Gastrocnemius medialis (tissue), 4 donors: Measurements from ENCODE around the gene SAMD7.

Source experiments
- POLR2A ChIP-seq, 2 donors: fragments of 450-650 bp; IDR thresholded peaks; one replicate each; pipeline ENCODE4 v1.6.1; 2017; ENCODE audit warnings: antibody characterized with exemption in 2 of 2, mild to moderate bottlenecking in 2 of 2, moderate library complexity in 2 of 2
- TF ChIP-seq, protein P1 (sequence below), 5 experiments: fragments of 450-650 bp in 3 of 5; fragments of 200-600 bp in 2 of 5; sonication (generic) in 2 of 5; IDR thresholded peaks in 4 of 5; conservative IDR thresholded peaks in 1 of 5; 1 replicate in 4 of 5; 2 replicates in 1 of 5; pipeline ENCODE4 v1.5.1; 2016 to 2019; ENCODE audit warnings: antibody characterized with exemption in 5 of 5, mild to moderate bottlenecking in 3 of 5, moderate library complexity in 3 of 5

DNA sequence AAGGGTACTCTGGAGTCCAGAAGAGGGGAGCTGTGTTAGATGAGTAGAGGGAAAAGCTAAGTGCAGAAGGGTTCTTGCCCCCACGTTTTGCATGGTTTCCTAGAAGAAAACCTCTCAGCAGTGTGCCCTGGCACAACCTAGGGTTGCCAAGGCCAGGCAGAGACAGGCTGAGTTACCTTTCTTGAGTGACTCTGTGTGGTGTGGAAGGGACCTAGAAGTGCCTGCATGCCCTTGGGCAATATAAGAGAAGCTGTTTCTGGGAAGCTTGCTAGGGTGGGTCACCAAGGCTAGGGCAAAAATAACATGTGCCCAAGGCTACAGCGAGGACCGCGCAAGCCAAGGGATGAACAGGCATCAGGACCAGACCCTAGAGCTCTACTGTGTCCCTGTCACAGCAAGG, 3.4 kb upstream of the SAMD7 start:
- TF ChIP-seq, protein P1, sequence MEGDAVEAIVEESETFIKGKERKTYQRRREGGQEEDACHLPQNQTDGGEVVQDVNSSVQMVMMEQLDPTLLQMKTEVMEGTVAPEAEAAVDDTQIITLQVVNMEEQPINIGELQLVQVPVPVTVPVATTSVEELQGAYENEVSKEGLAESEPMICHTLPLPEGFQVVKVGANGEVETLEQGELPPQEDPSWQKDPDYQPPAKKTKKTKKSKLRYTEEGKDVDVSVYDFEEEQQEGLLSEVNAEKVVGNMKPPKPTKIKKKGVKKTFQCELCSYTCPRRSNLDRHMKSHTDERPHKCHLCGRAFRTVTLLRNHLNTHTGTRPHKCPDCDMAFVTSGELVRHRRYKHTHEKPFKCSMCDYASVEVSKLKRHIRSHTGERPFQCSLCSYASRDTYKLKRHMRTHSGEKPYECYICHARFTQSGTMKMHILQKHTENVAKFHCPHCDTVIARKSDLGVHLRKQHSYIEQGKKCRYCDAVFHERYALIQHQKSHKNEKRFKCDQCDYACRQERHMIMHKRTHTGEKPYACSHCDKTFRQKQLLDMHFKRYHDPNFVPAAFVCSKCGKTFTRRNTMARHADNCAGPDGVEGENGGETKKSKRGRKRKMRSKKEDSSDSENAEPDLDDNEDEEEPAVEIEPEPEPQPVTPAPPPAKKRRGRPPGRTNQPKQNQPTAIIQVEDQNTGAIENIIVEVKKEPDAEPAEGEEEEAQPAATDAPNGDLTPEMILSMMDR (IDR thresholded peaks at IDR 0.05 in 4 of 5, conservative IDR thresholded peaks at IDR 0.05 in 1 of 5) = no peak
- TF ChIP-seq POLR2A (IDR thresholded peaks at IDR 0.05) = no peak
